Activated gamma-delta T cell (primary cell): ENCODE results near the gene OR11A1.

Experiments used
- DNase-seq: peaks from one replicate; lab custom pipeline; 2025; lab: John Stamatoyannopoulos, UW

The OR11A1 gene

GRCh38 chr6:29388533-29388932 lies 68.3 kb downstream of the OR11A1 start:
- no peak for DNase-seq

- DNase-seq: no peak
These were observed 80.9 kb downstream of the OR11A1 start for GRCh38 chr6:29376003-29376402.
